K562 (cell line): ENCODE data around the gene ERN1. TPM values are rescaled to one million over a fixed set of nuclear protein-coding genes. Genes with fewer than 3 reads are reported as not detected.

ENCODE experiments used
- ATAC-seq: fragments of 200-7000 bp; cut with Tn5 transposase; 3 replicates; pipeline ENCODE4 v1.9.1; 2020; ENCODE audit warnings: moderate library complexity
- BruUV-seq: library from RNA; stranded (reverse); fragments of 400-500 nt; replicated peaks from 2 replicates; lab custom pipeline; 2021; lab: Mats Ljungman, UMichigan
- CTCF ChIA-PET: fragments of 300-600 bp; formaldehyde crosslinking; extraction: SDS; loops from one replicate; lab custom pipeline; 2021; ENCODE audit warnings: low intra/inter-chr PET ratio; lab: Yijun Ruan, JAX
- POLR2A ChIA-PET: fragments of 300-600, 350-650 bp; sonication (Branson Sonifier 250); formaldehyde crosslinking; extraction: SDS; loops from one replicate; lab custom pipeline; 2021; ENCODE audit warnings: antibody characterized with exemption, inconsistent platforms; lab: Yijun Ruan, JAX
- DNase-seq, 4 experiments: peaks; one replicate each; pipeline versions ENCODE4 v3.0.0 to v3.0.0-alpha.2; 2011 to 2018; ENCODE audit warnings: low spot score in 3 of 4, mixed read lengths in 3 of 4; ENCODE audit errors: extremely low read depth in 1 of 4
- FAIRE-seq: peaks from 2 replicates; lab custom pipeline; 2011; peaks lifted over from hg19 to GRCh38; lab: Jason Lieb, UNC
- H2AFZ ChIP-seq: 2 replicates; pipeline ENCODE4 v1.6.0; 2011; ENCODE audit warnings: low read depth, low read length, control low read depth, inconsistent platforms
- H3K27ac ChIP-seq: fragments of 200-600 bp; 3 replicates; pipeline ENCODE4 v1.8.0; 2011; ENCODE audit warnings: low read depth, mild to moderate bottlenecking, control low read depth, inconsistent platforms, low read length, moderate library complexity, mixed read lengths; ENCODE audit errors: extremely low read depth
- H3K27me3 ChIP-seq, 2 experiments: fragments of 300-600 bp in 1 of 2; 2 replicates in 1 of 2; 3 replicates in 1 of 2; pipeline versions ENCODE4 v1.6.0 to v1.8.0; 2011; ENCODE audit warnings: inconsistent platforms in 2 of 2, low read length in 2 of 2, mild to moderate bottlenecking in 1 of 2, mixed read lengths in 1 of 2, moderate library complexity in 1 of 2; ENCODE audit not compliant: control insufficient read depth in 2 of 2, insufficient read depth in 2 of 2
- H3K36me3 ChIP-seq: fragments of 300-600 bp; 3 replicates; pipeline ENCODE4 v1.8.0; 2011; ENCODE audit warnings: mild to moderate bottlenecking, low read length, inconsistent platforms; ENCODE audit not compliant: control insufficient read depth, insufficient read depth
- H3K4me1 ChIP-seq, 2 experiments: fragments of 200-600 bp in 1 of 2; replicated peaks in 1 of 2; 2 replicates in 1 of 2; 3 replicates in 1 of 2; pipeline versions ENCODE4 v1.5.1 to v1.8.0; 2011; ENCODE audit warnings: inconsistent platforms in 2 of 2, low read length in 2 of 2, mild to moderate bottlenecking in 1 of 2, mixed read lengths in 1 of 2, moderate library complexity in 1 of 2; ENCODE audit not compliant: control insufficient read depth in 2 of 2, insufficient read depth in 2 of 2
- H3K4me2 ChIP-seq: 2 replicates; pipeline ENCODE4 v1.6.1; 2011; ENCODE audit warnings: low read length, control low read depth, inconsistent platforms, mixed read lengths; ENCODE audit not compliant: insufficient read depth
- H3K4me3 ChIP-seq: fragments of 200-600 bp; sonication (generic), shearing (Covaris generic); 2 replicates; pipeline ENCODE4 v1.5.1; 2016; ENCODE audit warnings: control low read depth, inconsistent platforms
- H3K79me2 ChIP-seq: fragments of 200-600 bp; 3 replicates; pipeline ENCODE4 v1.8.0; 2011; ENCODE audit warnings: low read length, inconsistent platforms; ENCODE audit not compliant: control insufficient read depth, insufficient read depth
- H3K9ac ChIP-seq, 2 experiments: 2 replicates each; pipeline versions ENCODE4 v1.6.0 to v1.6.1; 2011; ENCODE audit warnings: low read depth in 2 of 2, low read length in 2 of 2, control low read depth in 1 of 2, inconsistent platforms in 1 of 2, mild to moderate bottlenecking in 1 of 2, mixed read lengths in 1 of 2; ENCODE audit not compliant: insufficient read depth in 1 of 2
- H3K9me1 ChIP-seq: one replicate; pipeline ENCODE4 v1.6.0; 2011; ENCODE audit warnings: inconsistent platforms, mild to moderate bottlenecking, low read length, moderate library complexity; ENCODE audit not compliant: control insufficient read depth, insufficient read depth
- H3K9me3 ChIP-seq: replicated peaks from 2 replicates; pipeline ENCODE4 v1.5.1; 2011; ENCODE audit warnings: low read depth, low read length, inconsistent platforms; ENCODE audit not compliant: control insufficient read depth, insufficient read depth
- H4K20me1 ChIP-seq: replicated peaks from 2 replicates; pipeline ENCODE4 v1.6.1; 2011; ENCODE audit warnings: low read length, inconsistent platforms, mixed read lengths; ENCODE audit not compliant: control insufficient read depth, insufficient read depth
- C11orf30 ChIP-seq: fragments of 450-650 bp; IDR thresholded peaks from 2 replicates; pipeline ENCODE4 v1.6.1; 2016; ENCODE audit warnings: low read depth, mild to moderate bottlenecking
- CBFA2T3 ChIP-seq: fragments of 450-650 bp; IDR thresholded peaks from 2 replicates; pipeline ENCODE4 v1.6.1; 2017
- FOXK2 ChIP-seq, 2 experiments: fragments of 450-650 bp; IDR thresholded peaks in 1 of 2; conservative IDR thresholded peaks in 1 of 2; 2 replicates each; pipeline ENCODE4 v1.6.1; 2016; ENCODE audit warnings: low read depth in 2 of 2, mild to moderate bottlenecking in 1 of 2
- HDAC1 ChIP-seq, 2 experiments: fragments of 450-650 bp; IDR thresholded peaks; 2 replicates each; pipeline ENCODE4 v1.6.1; 2016 to 2017; ENCODE audit warnings: inconsistent platforms in 1 of 2, mild to moderate bottlenecking in 1 of 2, moderate library complexity in 1 of 2
- HDAC2 ChIP-seq: fragments of 450-650 bp; IDR thresholded peaks from 2 replicates; pipeline ENCODE4 v1.6.1; 2016; ENCODE audit warnings: mild to moderate bottlenecking
- NFIC ChIP-seq: fragments of 450-650 bp; IDR thresholded peaks from 2 replicates; pipeline ENCODE4 v1.6.1; 2017; ENCODE audit warnings: mild to moderate bottlenecking, inconsistent platforms
- TOE1 ChIP-seq, 2 experiments: fragments of 450-650 bp in 1 of 2; sonication (generic) in 1 of 2; formaldehyde crosslinking in 1 of 2; IDR thresholded peaks; 2 replicates each; pipeline versions ENCODE4 v1.7.1 to v1.8.0; 2016 to 2022; ENCODE audit warnings: borderline replicate concordance in 2 of 2, mild to moderate bottlenecking in 2 of 2, antibody characterized with exemption in 1 of 2, inconsistent platforms in 1 of 2, low read depth in 1 of 2, missing genetic modification reagents in 1 of 2, moderate library complexity in 1 of 2
- ZNF263 ChIP-seq: sonication (generic); formaldehyde crosslinking; IDR thresholded peaks from 2 replicates; pipeline ENCODE4 v1.8.0; 2022; ENCODE audit warnings: mild to moderate bottlenecking, missing genetic modification reagents, borderline replicate concordance
- ZNF431 ChIP-seq: sonication (generic); formaldehyde crosslinking; IDR thresholded peaks from 2 replicates; pipeline ENCODE4 v1.8.0; 2022; ENCODE audit warnings: mild to moderate bottlenecking, missing genetic modification reagents
- WGBS: fragments of 100-300 bp; shearing (Covaris generic); methylation state at CpG from one replicate; pipeline ENCODE4 v1.1.6; 2016; ENCODE audit warnings: low coverage, mixed read lengths; ENCODE audit not compliant: insufficient coverage; ENCODE audit errors: missing lambda C conversion rate; 5-methylcytosine and 5-hydroxymethylcytosine counted together
- in situ Hi-C: fragments of 300-500 bp; cut with MboI; formaldehyde crosslinking; loops from 4 replicates; pipeline ENCODE4 v1.15.0; 2018; ENCODE audit warnings: inconsistent platforms, mixed read lengths
- intact Hi-C: fragments of 100-400 bp; cut with micrococcal nuclease; formaldehyde crosslinking; loops from 2 replicates; pipeline ENCODE4 v1.14.2; 2022
- polyA plus RNA-seq, 8 experiments: library from polyadenylated mRNA; depleted of rRNA in 4 of 8; stranded (reverse) in 5 of 8; unstranded in 3 of 8; fragments of >200 nt; fragmentation: Nextera tagmentation in 2 of 8; fragmentation: Illumina TruSeq in 1 of 8; extraction: Ambion mirVana in 2 of 8; extraction: Trizol in 1 of 8; gene quantifications; 2 replicates each; pipeline versions ENCODE4 v1.2.1 to v1.2.3, GENCODE V29; 2011 to 2014; ENCODE audit warnings: inconsistent platforms in 1 of 8, missing spikeins in 1 of 8
- total RNA-seq, 7 experiments: library from RNA; depleted of rRNA in 6 of 7; stranded (reverse); fragments of >200 nt in 6 of 7; fragmentation: Illumina TruSeq in 2 of 7; extraction: Trizol in 2 of 7; gene quantifications; 2 replicates each; pipeline versions ENCODE4 v1.2.1 to v1.2.3, GENCODE V29; 2011 to 2021; ENCODE audit warnings: low replicate concordance in 1 of 7
- TF ChIP-seq, protein P1 (sequence below), 3 experiments: fragments of 200-800 bp in 1 of 3; sonication (Bioruptor generic) in 1 of 3; sonication (generic) in 1 of 3; formaldehyde crosslinking in 1 of 3; IDR thresholded peaks; 2 replicates each; pipeline versions ENCODE4 v1.6.1 to v1.8.0; 2016 to 2022; ENCODE audit warnings: mild to moderate bottlenecking in 2 of 3, missing compliant biosample characterization in 2 of 3, missing genetic modification characterization in 2 of 3, missing genetic modification reagents in 1 of 3
- TF ChIP-seq, protein P2 (sequence below): fragments of 450-650 bp; IDR thresholded peaks from 2 replicates; pipeline ENCODE4 v1.6.1; 2016; ENCODE audit warnings: borderline replicate concordance
- TF ChIP-seq, protein P3 (sequence below), 3 experiments: IDR thresholded peaks in 2 of 3; conservative IDR thresholded peaks in 1 of 3; 2 replicates each; pipeline ENCODE4 v1.5.1; 2011 to 2012; ENCODE audit warnings: low read length in 3 of 3, mild to moderate bottlenecking in 3 of 3, control low read depth in 2 of 3, improper control_type of control experiment in 1 of 3, inconsistent platforms in 1 of 3, low read depth in 1 of 3, mixed read lengths in 1 of 3, moderate library complexity in 1 of 3; ENCODE audit not compliant: insufficient read depth in 2 of 3
- TF ChIP-seq, protein P4 (sequence below): fragments of 450-650 bp; IDR thresholded peaks from 2 replicates; pipeline ENCODE4 v1.6.1; 2016

Gene ERN1
- total and polyA plus RNA-seq, 9 of the 15 experiments (the other 6 are each of a cell fraction or from before 2014, with no cell fraction given), result 2.1 to 22.5 (median 7.3) TPM

DNA sequence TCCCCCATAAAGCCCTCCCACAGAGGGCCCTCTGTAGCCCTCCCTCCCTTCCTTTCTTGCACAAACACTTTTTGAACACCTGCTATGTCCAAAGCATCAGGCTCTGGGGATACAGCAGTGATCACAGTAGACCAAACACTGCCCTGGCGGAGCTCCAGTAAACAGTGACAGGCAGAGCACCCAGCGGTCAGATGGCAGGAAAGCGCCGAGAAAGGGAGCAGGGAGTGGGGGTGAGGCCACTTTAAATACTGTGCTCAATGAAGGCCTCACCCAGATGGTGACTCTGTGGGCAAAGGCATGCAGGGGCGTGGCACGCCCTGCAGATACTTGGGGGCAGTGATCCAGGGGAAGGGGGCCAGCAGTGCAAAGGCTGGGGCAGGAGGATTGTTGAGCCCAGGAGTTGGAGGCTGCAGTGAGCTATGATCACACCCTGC lies 124.2 kb downstream of the ERN1 start:
- ATAC-seq (peak; percentile 56), DNase-seq (peak; percentile 49 to 64 (median 59)), FAIRE-seq (peak; percentile 58)
- Histone ChIP-seq H3K9ac (peak overlapping the region; percentile 83 to 93), H3K27ac (peak overlapping the region; percentile 81), H3K9me3 (no peaks in the 10 kb centered on the region), H3K4me3 (peak overlapping the region; percentile 44), H2AFZ (no peak overlapping the region), H3K79me2 (peaks cover 22% of the 10 kb centered on the region), H3K9me1 (no peaks in the 10 kb centered on the region), H3K27me3 (no peaks in the 10 kb centered on the region), H3K4me1 (peaks cover 19 to 63% of the 10 kb centered on the region in 2 experiments), H4K20me1 (no peaks in the 10 kb centered on the region), H3K36me3 (peaks cover 31% of the 10 kb centered on the region), H3K4me2 (peak overlapping the region; percentile 87)
- ChIA-PET CTCF (no interaction called here), POLR2A (interaction anchor here (0.5 to 3.6 kb wide), 12 partner anchors 9 to 226 kb away, joined by 3 to 24 read pairs (median 4); no protein-coding TSS in a partner anchor)
- WGBS, result 3% methylated on average over 5 of the region's 6 CpGs
- BruUV-seq, result no TSS peak
- in situ Hi-C loops (no loop called here), intact Hi-C loops (no loop called here)
- TF ChIP-seq CBFA2T3 (0 out of 2 replicates have a peak, but pooled peaks have one; percentile 24), ZNF431 (CRISPR knock-in tag) (no peak), TOE1 (IDR thresholded peaks at IDR 0.05; ENCODE audit: borderline replicate concordance) (no peak), TOE1 (CRISPR knock-in tag; IDR thresholded peaks at IDR 0.05; ENCODE audit: borderline replicate concordance, low read depth) (peak; percentile 39; the same call in 1 of the 2 replicates), HDAC1 (IDR thresholded peaks at IDR 0.05) (peak in 1 of 2 experiments; percentile 61; a peak in 2 of 4 replicates), NFIC (peak; percentile 83), FOXK2 (conservative IDR thresholded peaks at IDR 0.05 in 1 of 2, IDR thresholded peaks at IDR 0.05 in 1 of 2; ENCODE audit: low read depth in 2 of 2) (0 out of 4 replicates have a peak, but pooled peaks of 1 of the 2 experiments have one; percentile 25), HDAC2 (0 out of 2 replicates have a peak, but pooled peaks have one; percentile 25), ZNF263 (no peak; the same call in none of the 2 replicates), C11orf30 (no peak)
- TF ChIP-seq, protein P1, sequence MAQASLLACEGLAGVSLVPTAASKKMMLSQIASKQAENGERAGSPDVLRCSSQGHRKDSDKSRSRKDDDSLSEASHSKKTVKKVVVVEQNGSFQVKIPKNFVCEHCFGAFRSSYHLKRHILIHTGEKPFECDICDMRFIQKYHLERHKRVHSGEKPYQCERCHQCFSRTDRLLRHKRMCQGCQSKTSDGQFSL (CRISPR knock-in tag; IDR thresholded peaks at IDR 0.05), result peak; percentile 55; the same call in 1 of the 2 replicates
- TF ChIP-seq, protein P1 (tag; IDR thresholded peaks at IDR 0.05), result no peak
- TF ChIP-seq, protein P2, sequence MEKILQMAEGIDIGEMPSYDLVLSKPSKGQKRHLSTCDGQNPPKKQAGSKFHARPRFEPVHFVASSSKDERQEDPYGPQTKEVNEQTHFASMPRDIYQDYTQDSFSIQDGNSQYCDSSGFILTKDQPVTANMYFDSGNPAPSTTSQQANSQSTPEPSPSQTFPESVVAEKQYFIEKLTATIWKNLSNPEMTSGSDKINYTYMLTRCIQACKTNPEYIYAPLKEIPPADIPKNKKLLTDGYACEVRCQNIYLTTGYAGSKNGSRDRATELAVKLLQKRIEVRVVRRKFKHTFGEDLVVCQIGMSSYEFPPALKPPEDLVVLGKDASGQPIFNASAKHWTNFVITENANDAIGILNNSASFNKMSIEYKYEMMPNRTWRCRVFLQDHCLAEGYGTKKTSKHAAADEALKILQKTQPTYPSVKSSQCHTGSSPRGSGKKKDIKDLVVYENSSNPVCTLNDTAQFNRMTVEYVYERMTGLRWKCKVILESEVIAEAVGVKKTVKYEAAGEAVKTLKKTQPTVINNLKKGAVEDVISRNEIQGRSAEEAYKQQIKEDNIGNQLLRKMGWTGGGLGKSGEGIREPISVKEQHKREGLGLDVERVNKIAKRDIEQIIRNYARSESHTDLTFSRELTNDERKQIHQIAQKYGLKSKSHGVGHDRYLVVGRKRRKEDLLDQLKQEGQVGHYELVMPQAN, result 0 out of 2 replicates have a peak, but pooled peaks have one; percentile 28
- TF ChIP-seq, protein P3, sequence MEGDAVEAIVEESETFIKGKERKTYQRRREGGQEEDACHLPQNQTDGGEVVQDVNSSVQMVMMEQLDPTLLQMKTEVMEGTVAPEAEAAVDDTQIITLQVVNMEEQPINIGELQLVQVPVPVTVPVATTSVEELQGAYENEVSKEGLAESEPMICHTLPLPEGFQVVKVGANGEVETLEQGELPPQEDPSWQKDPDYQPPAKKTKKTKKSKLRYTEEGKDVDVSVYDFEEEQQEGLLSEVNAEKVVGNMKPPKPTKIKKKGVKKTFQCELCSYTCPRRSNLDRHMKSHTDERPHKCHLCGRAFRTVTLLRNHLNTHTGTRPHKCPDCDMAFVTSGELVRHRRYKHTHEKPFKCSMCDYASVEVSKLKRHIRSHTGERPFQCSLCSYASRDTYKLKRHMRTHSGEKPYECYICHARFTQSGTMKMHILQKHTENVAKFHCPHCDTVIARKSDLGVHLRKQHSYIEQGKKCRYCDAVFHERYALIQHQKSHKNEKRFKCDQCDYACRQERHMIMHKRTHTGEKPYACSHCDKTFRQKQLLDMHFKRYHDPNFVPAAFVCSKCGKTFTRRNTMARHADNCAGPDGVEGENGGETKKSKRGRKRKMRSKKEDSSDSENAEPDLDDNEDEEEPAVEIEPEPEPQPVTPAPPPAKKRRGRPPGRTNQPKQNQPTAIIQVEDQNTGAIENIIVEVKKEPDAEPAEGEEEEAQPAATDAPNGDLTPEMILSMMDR (IDR thresholded peaks at IDR 0.05 in 2 of 3, conservative IDR thresholded peaks at IDR 0.05 in 1 of 3; ENCODE audit: insufficient read depth in 2 of 3, low read depth in 1 of 3, low read length in 3 of 3), result peak in 1 of 3 experiments; percentile 2; a peak in 1 of 6 replicates
- TF ChIP-seq, protein P4, sequence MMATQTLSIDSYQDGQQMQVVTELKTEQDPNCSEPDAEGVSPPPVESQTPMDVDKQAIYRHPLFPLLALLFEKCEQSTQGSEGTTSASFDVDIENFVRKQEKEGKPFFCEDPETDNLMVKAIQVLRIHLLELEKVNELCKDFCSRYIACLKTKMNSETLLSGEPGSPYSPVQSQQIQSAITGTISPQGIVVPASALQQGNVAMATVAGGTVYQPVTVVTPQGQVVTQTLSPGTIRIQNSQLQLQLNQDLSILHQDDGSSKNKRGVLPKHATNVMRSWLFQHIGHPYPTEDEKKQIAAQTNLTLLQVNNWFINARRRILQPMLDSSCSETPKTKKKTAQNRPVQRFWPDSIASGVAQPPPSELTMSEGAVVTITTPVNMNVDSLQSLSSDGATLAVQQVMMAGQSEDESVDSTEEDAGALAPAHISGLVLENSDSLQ, result peak; percentile 49; the same call in 1 of the 2 replicates
